NCI-H146 treated with DMSO at 0.1 percent for 48 hours (cell line): Measurements from ENCODE around the gene AGA.

ENCODE experiments used
- DNase-seq: peaks from one replicate; lab custom pipeline; 2025; ENCODE audit not compliant: unreplicated experiment; lab: John Stamatoyannopoulos, UW

The AGA gene

DNA sequence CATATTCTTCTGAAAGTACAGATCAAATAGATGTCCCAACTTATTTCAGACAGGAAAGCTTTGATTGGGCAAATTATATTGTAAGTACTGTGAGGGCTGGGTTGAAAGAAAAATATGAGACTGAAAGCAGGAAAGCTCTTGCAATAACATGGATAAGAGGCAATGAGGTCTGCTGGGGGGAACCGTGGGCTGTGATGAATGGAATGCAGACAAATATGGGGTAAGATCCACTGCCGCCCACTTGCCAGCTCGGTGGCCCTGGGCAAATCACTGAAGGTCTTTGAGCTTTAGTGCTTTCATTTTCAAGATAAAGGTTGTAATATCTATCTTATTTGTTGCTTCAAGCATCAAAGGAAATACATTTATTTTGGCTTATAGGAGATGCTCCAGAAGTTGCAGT lies 51.0 kb downstream of the AGA start:
- no peak for DNase-seq

DNA sequence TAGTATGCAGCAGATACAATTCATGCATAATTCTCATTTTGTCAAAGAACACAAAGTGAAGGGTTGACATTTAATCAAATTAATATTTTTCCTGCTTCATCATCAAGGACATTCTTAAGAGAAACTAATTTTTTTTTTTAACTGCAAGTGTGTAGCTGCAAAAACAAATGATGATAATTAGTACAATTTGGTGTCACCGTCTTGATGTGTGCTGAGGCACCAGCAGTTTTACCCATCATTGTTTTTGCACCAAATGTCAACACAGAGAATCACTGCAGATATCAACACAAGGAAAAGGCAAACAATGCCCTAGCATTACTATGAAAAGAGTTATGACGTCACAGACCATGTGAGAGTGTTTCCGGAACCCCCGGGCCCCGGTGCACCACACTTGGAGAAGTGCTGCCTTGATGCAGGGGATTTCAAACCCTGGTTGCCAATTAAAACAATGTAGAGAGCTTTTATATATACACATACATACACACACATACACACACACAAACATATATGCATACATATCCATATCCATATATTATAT lies 55.9 kb downstream of the AGA start:
- no peak for DNase-seq

DNA sequence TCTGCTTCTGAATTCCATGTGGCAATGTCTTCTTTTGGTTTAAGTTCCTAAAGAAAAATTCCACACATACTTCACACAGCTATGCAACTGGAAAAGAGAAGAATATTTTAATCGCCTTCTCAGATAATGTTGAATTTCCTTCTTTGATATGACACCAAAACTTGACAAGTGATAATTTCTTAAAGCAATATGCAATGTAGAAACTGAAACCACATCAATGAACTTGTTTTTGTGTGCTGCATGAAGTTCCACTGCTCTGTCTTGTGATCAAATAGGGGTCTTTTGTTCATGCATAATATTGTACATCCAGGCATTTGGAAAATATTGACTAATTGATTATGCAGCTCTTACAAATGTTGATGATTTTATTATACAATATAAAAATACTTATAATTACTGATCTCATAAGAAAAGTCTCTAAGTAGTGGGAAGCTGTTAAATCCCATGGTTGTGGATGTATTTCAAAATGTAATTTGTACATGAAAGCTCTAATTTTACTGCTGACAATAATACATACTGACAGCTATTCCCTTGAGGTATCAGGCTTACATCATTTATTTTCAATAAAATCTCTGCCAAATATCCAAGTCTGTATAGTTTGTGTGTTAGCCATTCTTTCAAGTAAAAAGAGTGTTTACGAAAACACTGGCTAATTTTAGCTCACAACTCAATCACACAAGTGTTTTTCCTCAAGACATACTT lies 56.5 kb downstream of the AGA start:
- no peak for DNase-seq

DNA sequence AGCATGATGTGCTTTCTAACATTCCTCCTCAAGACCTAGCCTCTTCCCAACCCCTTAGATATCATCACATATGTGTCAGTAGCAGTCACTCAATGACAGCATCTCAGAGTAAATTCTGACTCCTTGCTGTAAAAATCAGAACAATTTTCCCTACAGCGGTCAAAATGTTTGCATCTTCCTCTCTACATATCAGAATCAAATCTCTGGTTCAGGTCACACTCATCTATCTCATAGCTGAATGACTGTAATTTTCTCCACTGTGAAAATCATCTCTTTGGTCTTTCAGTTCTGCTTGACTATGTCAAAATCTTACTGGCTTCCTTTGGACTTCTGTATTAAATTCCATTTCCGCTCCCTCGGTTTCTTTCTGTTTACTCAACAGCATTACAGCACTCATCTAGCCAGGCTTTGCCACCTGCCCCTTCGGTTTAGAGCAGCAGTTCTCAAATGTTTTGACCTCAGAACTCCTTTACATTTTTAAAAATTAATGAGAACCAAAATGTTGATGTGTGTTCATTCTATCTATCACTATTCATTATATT lies 57.3 kb downstream of the AGA start:
- no peak for DNase-seq

DNA sequence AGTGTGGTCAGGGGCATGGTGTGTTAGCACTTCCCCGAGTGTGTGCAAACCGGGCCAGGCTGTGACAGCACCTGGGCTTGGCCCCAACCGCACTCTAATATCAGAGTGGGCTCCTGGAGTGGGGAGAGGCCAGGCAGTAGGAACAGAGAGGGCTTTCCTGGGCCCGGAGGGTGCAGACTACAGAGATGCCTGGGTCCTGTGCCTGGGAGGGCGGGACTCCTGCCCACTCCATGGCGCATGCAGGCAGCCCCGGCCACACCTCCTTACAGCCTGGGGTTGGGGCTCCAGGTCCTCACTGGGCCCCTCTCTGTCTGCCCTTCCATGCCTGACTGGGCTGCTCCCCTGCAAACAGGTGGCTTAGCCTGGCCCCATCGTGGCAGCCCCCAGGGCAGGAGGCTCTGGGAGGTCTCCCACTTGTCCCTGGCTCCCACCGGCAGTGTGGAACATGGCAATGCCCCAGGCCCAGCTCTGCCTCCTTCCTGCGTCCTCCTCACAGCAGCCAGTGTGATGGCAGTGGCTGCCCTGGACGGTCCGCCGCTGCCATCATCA lies 60.4 kb downstream of the AGA start:
- no peak for DNase-seq
